HT-29 (cell line): ENCODE data around the gene POR. TPM values are rescaled to one million over a fixed set of nuclear protein-coding genes. Genes with fewer than 3 reads are reported as not detected.
"Not testable (repeated sequence)": the region's sequence is repeated elsewhere in the genome, so short reads cannot be mapped to it uniquely, and the experiment has no call there.

Experiments used
- DNase-seq: peaks from one replicate; pipeline ENCODE4 v3.0.0-alpha.2; 2015; ENCODE audit warnings: low spot score
- total RNA-seq: library from RNA; depleted of rRNA; stranded (reverse); fragments of >200 nt; shearing (Covaris generic); gene quantifications from 2 replicates; pipeline ENCODE4 v1.2.3, GENCODE V29; 2014

Gene POR
- total RNA-seq, 1 experiment from 2014 or later = 263 TPM

- DNase-seq = no peak
Observed at GRCh38 chr7:75884476-75884875, 30.5 kb upstream of the POR start.

GRCh38 chr7:75885036-75885435, 29.9 kb upstream of the POR start:
- no peak for DNase-seq

GRCh38 chr7:75887669-75888369, 27.1 kb upstream of the POR start:
- DNase-seq = no peak

GRCh38 chr7:75888464-75889222, 26.3 kb upstream of the POR start:
- no peak for DNase-seq

GRCh38 chr7:75889223-75889825, 25.6 kb upstream of the POR start:
- no peak for DNase-seq

GRCh38 chr7:75889826-75890225, 25.1 kb upstream of the POR start:
- DNase-seq = no peak

- not testable (repeated sequence) for DNase-seq
Observed at GRCh38 chr7:75891237-75891636, 23.7 kb upstream of the POR start.

GRCh38 chr7:75891815-75892411, 23.0 kb upstream of the POR start:
- DNase-seq = no peak

- DNase-seq = peak; percentile 73
Observed at GRCh38 chr7:75892634-75893272, 22.2 kb upstream of the POR start.

- DNase-seq = no peak
Observed at GRCh38 chr7:75896803-75897327, 18.1 kb upstream of the POR start.

- DNase-seq = no peak
Observed at GRCh38 chr7:75900617-75901315, 14.2 kb upstream of the POR start.

- peak; percentile 40 for DNase-seq
Observed at GRCh38 chr7:75905785-75906604, 9.0 kb upstream of the POR start.

GRCh38 chr7:75906991-75907667, 7.8 kb upstream of the POR start:
- no peak for DNase-seq

GRCh38 chr7:75907668-75908039, 7.3 kb upstream of the POR start:
- DNase-seq = not testable (repeated sequence)

- no peak for DNase-seq
Observed at GRCh38 chr7:75909521-75910132, 5.3 kb upstream of the POR start.

GRCh38 chr7:75911186-75911585, 3.8 kb upstream of the POR start:
- not testable (repeated sequence) for DNase-seq

GRCh38 chr7:75913437-75913836, 1.5 kb upstream of the POR start:
- no peak for DNase-seq

GRCh38 chr7:75914169-75914654, 743 bp upstream of the POR start:
- DNase-seq = no peak
